HEK293 (cell line): Measurements from ENCODE around the gene DMWD.
A peak's percentile ranks its signal among the peaks of the same experiment; 100 is the strongest.

ENCODE experiments used
- CTCF ChIA-PET: fragments of 350-600 bp; formaldehyde crosslinking; extraction: SDS; loops from one replicate; lab custom pipeline; 2021; ENCODE audit warnings: antibody characterized with exemption; lab: Yijun Ruan, JAX
- POLR2A ChIA-PET: fragments of 300-600 bp; formaldehyde crosslinking; extraction: SDS; loops from one replicate; lab custom pipeline; 2020; ENCODE audit warnings: antibody characterized with exemption, inconsistent platforms; lab: Yijun Ruan, JAX
- H3K27ac ChIP-seq: fragments of 200-500 bp; sonication (Bioruptor generic); 2 replicates; pipeline ENCODE4 v1.5.1; 2014; ENCODE audit warnings: low read depth, low read length, control low read depth, inconsistent platforms; ENCODE audit errors: extremely low read depth
- H3K36me3 ChIP-seq, 2 experiments: fragments of 200-500 bp in 1 of 2; sonication (Bioruptor generic) in 1 of 2; 1 replicate in 1 of 2; 2 replicates in 1 of 2; pipeline ENCODE4 v1.5.1; 2014 to 2017; ENCODE audit warnings: inconsistent platforms in 2 of 2, low read length in 2 of 2; ENCODE audit not compliant: control insufficient read depth in 2 of 2, insufficient read depth in 1 of 2
- H3K4me1 ChIP-seq: fragments of 200-500 bp; sonication (Bioruptor generic); 2 replicates; pipeline ENCODE4 v1.5.1; 2014; ENCODE audit warnings: mild to moderate bottlenecking, low read length, inconsistent platforms; ENCODE audit not compliant: control insufficient read depth, insufficient read depth
- H3K4me3 ChIP-seq: 2 replicates; pipeline ENCODE4 v1.5.1; 2011; ENCODE audit warnings: low read depth, mild to moderate bottlenecking, control low read depth, low read length, moderate library complexity
- H3K9me3 ChIP-seq: fragments of 200-500 bp; sonication (Bioruptor generic); 2 replicates; pipeline ENCODE4 v1.5.1; 2014; ENCODE audit warnings: low read depth, low read length, inconsistent platforms; ENCODE audit not compliant: control insufficient read depth, insufficient read depth
- BCL11A ChIP-seq: fragments of 450-650 bp; formaldehyde crosslinking; IDR thresholded peaks from 2 replicates; pipeline ENCODE4 v1.5.1; 2016; ENCODE audit warnings: low read depth, missing biosample characterization, missing genetic modification characterization
- EGR2 ChIP-seq: fragments of 450-650 bp; formaldehyde crosslinking; IDR thresholded peaks from 2 replicates; pipeline ENCODE4 v1.5.1; 2016; ENCODE audit warnings: low read depth, missing biosample characterization, missing genetic modification characterization
- KLF1 ChIP-seq: fragments of 450-650 bp; formaldehyde crosslinking; IDR thresholded peaks from 2 replicates; pipeline ENCODE4 v1.5.1; 2016; ENCODE audit warnings: missing biosample characterization, missing genetic modification characterization
- KLF8 ChIP-seq: fragments of 450-650 bp; formaldehyde crosslinking; IDR thresholded peaks from 2 replicates; pipeline ENCODE4 v1.5.1; 2016; ENCODE audit warnings: missing biosample characterization, missing genetic modification characterization
- KLF9 ChIP-seq: fragments of 450-650 bp; formaldehyde crosslinking; IDR thresholded peaks from 2 replicates; pipeline ENCODE4 v1.5.1; 2016; ENCODE audit warnings: missing biosample characterization, missing genetic modification characterization, low read depth
- MYNN ChIP-seq: fragments of 450-650 bp; formaldehyde crosslinking; IDR thresholded peaks from 2 replicates; pipeline ENCODE4 v1.5.1; 2016; ENCODE audit warnings: missing biosample characterization, missing genetic modification characterization, borderline replicate concordance
- PATZ1 ChIP-seq: fragments of 450-650 bp; formaldehyde crosslinking; IDR thresholded peaks from 2 replicates; pipeline ENCODE4 v1.5.1; 2016; ENCODE audit warnings: missing biosample characterization, missing genetic modification characterization
- PRDM2 ChIP-seq: fragments of 450-650 bp; formaldehyde crosslinking; IDR thresholded peaks from 2 replicates; pipeline ENCODE4 v1.5.1; 2016; ENCODE audit warnings: missing biosample characterization, missing genetic modification characterization, borderline replicate concordance
- SP2 ChIP-seq: fragments of 450-650 bp; formaldehyde crosslinking; IDR thresholded peaks from 2 replicates; pipeline ENCODE4 v1.5.1; 2016; ENCODE audit warnings: missing biosample characterization, missing genetic modification characterization
- SP3 ChIP-seq: fragments of 450-650 bp; formaldehyde crosslinking; IDR thresholded peaks from 2 replicates; pipeline ENCODE4 v1.5.1; 2016; ENCODE audit warnings: missing biosample characterization, missing genetic modification characterization
- ZBTB11 ChIP-seq: fragments of 450-650 bp; formaldehyde crosslinking; conservative IDR thresholded peaks from 2 replicates; pipeline ENCODE4 v1.5.1; 2016; ENCODE audit warnings: low read depth, missing biosample characterization, missing genetic modification characterization
- ZFHX2 ChIP-seq: fragments of 450-650 bp; formaldehyde crosslinking; conservative IDR thresholded peaks from 2 replicates; pipeline ENCODE4 v1.5.1; 2016; ENCODE audit warnings: missing biosample characterization, missing genetic modification characterization
- ZNF362 ChIP-seq: fragments of 450-650 bp; formaldehyde crosslinking; IDR thresholded peaks from 2 replicates; pipeline ENCODE4 v1.5.1; 2016; ENCODE audit warnings: missing biosample characterization, missing genetic modification characterization
- ZNF621 ChIP-seq: fragments of 450-650 bp; formaldehyde crosslinking; IDR thresholded peaks from 2 replicates; pipeline ENCODE4 v1.5.1; 2017; ENCODE audit warnings: missing biosample characterization, missing genetic modification characterization
- ZNF692 ChIP-seq: fragments of 450-650 bp; formaldehyde crosslinking; IDR thresholded peaks from 2 replicates; pipeline ENCODE4 v1.5.1; 2016; ENCODE audit warnings: missing biosample characterization, missing genetic modification characterization
- ZSCAN30 ChIP-seq: fragments of 450-650 bp; IDR thresholded peaks from 2 replicates; pipeline ENCODE4 v1.5.1; 2018; ENCODE audit warnings: missing biosample characterization, mild to moderate bottlenecking, missing genetic modification characterization, moderate library complexity
- TF ChIP-seq, protein P1 (sequence below): IDR thresholded peaks from 2 replicates; pipeline ENCODE4 v1.6.1; 2011; ENCODE audit warnings: mild to moderate bottlenecking, low read depth, low read length, borderline replicate concordance

Gene DMWD, protein sequence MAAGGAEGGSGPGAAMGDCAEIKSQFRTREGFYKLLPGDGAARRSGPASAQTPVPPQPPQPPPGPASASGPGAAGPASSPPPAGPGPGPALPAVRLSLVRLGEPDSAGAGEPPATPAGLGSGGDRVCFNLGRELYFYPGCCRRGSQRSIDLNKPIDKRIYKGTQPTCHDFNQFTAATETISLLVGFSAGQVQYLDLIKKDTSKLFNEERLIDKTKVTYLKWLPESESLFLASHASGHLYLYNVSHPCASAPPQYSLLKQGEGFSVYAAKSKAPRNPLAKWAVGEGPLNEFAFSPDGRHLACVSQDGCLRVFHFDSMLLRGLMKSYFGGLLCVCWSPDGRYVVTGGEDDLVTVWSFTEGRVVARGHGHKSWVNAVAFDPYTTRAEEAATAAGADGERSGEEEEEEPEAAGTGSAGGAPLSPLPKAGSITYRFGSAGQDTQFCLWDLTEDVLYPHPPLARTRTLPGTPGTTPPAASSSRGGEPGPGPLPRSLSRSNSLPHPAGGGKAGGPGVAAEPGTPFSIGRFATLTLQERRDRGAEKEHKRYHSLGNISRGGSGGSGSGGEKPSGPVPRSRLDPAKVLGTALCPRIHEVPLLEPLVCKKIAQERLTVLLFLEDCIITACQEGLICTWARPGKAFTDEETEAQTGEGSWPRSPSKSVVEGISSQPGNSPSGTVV

DNA sequence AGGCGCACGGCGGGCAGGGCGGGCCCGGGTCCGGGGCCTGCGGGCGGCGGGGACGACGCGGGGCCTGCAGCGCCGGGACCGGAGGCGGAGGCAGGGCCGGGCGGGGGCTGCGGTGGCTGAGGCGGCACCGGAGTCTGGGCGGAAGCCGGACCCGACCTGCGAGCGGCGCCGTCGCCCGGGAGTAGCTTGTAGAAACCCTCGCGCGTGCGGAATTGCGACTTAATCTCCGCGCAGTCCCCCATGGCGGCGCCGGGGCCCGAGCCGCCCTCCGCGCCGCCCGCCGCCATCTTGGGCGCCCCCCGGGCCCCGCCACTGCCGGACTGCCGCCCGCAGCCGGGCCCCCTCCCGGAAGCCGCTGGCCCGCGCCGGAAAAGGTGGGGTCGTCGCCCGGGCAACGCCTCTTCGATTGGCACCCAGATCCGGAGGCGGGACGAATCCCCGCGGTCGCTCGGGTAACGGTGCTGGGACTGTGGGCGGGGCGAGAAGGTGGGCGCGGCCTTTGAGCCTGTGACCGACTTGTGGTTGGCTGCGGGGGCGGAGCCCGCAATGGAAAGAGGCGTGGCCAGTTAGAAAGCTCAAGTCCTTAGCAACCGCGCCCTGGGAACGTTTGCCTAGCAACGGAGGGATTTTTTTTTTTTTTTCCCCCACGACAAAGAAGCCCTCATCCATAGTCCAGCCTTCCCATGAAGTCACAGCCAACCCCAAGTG is at the start of gene DMWD:
Gene DMWD (minus strand): TSS at position 376 of the 708 bp plus-strand sequence. CDS start 89 bp downstream, at position 287.
- ChIA-PET POLR2A (interaction anchor here (0.6 to 2.2 kb wide), 14 partner anchors 10 to 338 kb away, joined by 3 to 40 read pairs (median 4); partner anchors contain the start of genes DMPK, QPCTL, RSPH6A and SIX5), CTCF (interaction anchor here (0.6 to 2.3 kb wide), 7 partner anchors 9 to 98 kb away, joined by 3 to 18 read pairs (median 3); partner anchors contain the start of genes DMPK and SIX5)
- Histone ChIP-seq H3K4me3 (peak within 1 kb of the TSS; percentile 86), H3K27ac (peak within 1 kb of the TSS; percentile 96), H3K9me3 (no peaks in the 10 kb centered on the region), H3K36me3 (peaks cover 26 to 29% of the 10 kb centered on the region in 2 experiments), H3K4me1 (peaks cover 13% of the 10 kb centered on the region)
- no peak for TF ChIP-seq ZNF692 (tag by site-specific recombination)
- peak; percentile 99 for TF ChIP-seq MYNN (tag by site-specific recombination)
- TF ChIP-seq EGR2 (tag by site-specific recombination), result peak; percentile 83; the same call in 1 of the 2 replicates
- TF ChIP-seq, protein P1, sequence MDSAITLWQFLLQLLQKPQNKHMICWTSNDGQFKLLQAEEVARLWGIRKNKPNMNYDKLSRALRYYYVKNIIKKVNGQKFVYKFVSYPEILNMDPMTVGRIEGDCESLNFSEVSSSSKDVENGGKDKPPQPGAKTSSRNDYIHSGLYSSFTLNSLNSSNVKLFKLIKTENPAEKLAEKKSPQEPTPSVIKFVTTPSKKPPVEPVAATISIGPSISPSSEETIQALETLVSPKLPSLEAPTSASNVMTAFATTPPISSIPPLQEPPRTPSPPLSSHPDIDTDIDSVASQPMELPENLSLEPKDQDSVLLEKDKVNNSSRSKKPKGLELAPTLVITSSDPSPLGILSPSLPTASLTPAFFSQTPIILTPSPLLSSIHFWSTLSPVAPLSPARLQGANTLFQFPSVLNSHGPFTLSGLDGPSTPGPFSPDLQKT, result peak; percentile 28; the same call in 1 of the 2 replicates
- peak; percentile 87 for TF ChIP-seq ZFHX2
- peak; percentile 90 for TF ChIP-seq KLF9
- peak; percentile 61; the same call in 1 of the 2 replicates for TF ChIP-seq ZSCAN30 (tag by site-specific recombination)
- TF ChIP-seq BCL11A, result no peak
- TF ChIP-seq PRDM2 (tag by site-specific recombination), result no peak
- TF ChIP-seq PATZ1 (tag by site-specific recombination), result peak; percentile 36; the same call in 1 of the 2 replicates
- peak; percentile 54 for TF ChIP-seq ZBTB11 (tag by site-specific recombination)
- TF ChIP-seq SP3, result peak; percentile 88
- TF ChIP-seq KLF1, result 0 out of 2 replicates have a peak, but pooled peaks have one; percentile 16
- TF ChIP-seq KLF8 (tag by site-specific recombination), result 0 out of 2 replicates have a peak, but pooled peaks have one; percentile 26
- no peak for TF ChIP-seq ZNF621 (tag by site-specific recombination)
- TF ChIP-seq ZNF362 (tag by site-specific recombination), result peak; percentile 91
- TF ChIP-seq SP2 (tag by site-specific recombination), result peak; percentile 90
